LHCN-M2 (cell line): ENCODE measurements around the gene NUDT14. TPM values are rescaled to one million over a fixed set of nuclear protein-coding genes. Genes with fewer than 3 reads are reported as not detected.
A peak's percentile ranks its signal among the peaks of the same experiment; 100 is the strongest.

Source experiments
- DNase-seq: peaks from one replicate; pipeline ENCODE4 v3.0.0-alpha.2; 2012; ENCODE audit warnings: low read depth
- total RNA-seq: library from RNA; depleted of rRNA; stranded (reverse); fragments of >200 nt; gene quantifications from 2 replicates; pipeline ENCODE4 v1.2.3, GENCODE V29; 2014

Gene NUDT14
- total RNA-seq, 1 experiment from 2014 or later = 14.7 TPM

DNA sequence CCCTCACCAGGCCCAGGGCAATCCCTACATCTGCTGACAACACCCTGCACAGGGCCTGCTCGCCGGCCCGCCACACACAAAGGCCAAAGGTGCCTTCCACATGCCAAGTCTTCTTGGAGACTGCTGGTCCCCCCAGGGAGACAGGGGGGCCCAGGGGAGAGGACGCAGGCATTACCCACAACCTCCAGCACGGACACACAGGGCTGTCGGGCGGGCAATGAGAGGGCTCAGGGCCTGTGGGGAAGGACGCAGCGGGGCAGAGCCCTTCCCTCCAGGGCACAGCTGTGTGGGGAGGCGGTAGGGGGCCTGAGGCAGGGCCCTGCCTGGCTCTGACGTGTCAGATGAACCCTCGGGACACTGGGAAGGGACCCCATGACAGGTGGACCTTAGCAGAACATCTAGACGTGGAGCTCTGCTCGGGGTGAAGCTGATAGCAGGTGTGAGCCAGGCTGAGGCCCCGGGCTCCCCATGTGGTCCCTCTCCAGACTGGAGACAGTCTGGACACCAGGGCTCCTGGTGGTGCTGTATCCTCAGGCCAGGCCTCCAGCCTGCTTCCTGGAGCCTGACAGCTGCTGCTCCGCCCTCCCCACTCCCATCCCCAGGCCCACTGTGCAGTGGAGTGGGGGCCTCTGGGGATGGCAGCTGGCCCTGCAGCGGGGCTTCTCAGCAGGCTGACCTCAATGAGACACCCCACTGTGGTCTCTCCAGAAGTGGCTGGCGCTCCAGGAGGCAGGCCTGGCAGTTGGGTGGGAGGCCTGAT, 31.6 kb upstream of the NUDT14 start:
- peak; percentile 51 for DNase-seq

DNA sequence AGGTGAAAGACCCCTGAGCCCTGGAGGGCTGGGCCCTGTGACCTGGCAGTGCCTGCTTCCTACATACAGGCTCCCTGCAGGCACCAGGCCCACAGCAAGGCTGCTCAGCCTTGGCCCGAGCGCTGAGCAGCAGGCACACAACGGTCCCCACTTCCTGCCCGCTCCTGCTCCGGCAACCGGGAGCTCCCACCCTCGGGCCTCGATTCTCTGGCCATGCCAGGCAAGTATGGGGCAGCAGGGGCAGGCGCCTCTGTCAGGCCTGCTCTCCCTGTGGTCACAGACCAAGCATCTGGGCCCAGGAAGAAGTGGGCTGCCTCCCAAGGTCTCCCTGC, 30.6 kb upstream of the NUDT14 start:
- DNase-seq = no peak

GRCh38 chr14:105211086-105211757, 30.1 kb upstream of the NUDT14 start:
- DNase-seq = no peak

DNA sequence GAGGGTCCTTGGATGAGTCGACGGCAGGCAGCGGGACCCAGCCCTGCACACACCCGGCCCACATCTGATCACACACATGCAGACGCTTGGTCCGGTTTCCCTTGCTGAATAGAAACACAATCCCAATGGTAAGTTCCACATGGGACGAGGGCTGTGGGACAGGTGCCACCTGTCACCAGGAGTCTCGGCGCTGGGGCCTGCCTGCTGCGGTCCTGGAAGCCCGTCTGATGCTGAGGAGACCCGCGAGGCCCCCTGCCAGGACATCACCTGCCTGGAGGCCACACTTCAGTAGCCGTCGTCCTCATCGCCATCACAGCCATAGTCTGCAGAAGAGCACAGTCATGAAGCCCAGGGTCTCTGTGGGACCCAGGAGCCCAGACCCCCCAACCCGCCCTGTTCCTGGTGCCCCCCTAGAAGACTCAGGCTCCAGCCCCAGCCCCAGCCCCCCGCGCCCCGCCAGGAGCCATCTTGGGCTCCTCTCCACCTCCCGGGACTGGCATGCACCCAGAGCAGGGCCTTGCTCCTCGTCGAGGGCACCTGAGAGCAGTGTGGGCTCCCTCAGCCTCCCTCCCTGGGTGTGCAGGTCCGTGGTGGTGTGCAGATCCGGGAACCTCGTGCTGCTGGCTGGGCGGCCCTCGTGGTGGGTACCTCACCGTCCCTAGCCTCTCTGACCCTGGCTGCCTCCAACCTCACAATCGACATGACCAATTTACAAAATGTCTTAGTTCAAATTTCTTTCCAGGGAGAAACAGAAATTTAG, 29.3 kb upstream of the NUDT14 start:
- no peak for DNase-seq

DNA sequence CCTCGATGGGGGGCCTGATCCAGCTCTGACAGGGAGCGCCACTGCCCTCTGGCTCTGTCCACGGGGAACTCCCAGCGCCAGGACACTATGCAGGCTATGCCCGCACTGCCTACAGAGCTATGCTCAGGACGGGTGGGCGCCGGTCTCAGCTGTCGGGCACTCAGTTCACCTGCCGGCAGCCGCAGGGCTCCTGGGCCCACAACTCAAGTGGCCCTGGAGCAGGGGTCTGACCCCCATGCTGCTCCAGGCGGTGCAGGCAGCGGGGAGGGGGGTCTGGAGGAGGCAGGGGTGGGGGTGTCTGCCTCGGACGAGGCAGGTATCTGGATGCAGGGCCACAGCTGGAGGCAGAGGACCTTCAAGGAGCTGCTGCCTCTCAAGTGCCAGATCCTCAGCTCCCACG, 28.5 kb upstream of the NUDT14 start:
- no peak for DNase-seq

DNA sequence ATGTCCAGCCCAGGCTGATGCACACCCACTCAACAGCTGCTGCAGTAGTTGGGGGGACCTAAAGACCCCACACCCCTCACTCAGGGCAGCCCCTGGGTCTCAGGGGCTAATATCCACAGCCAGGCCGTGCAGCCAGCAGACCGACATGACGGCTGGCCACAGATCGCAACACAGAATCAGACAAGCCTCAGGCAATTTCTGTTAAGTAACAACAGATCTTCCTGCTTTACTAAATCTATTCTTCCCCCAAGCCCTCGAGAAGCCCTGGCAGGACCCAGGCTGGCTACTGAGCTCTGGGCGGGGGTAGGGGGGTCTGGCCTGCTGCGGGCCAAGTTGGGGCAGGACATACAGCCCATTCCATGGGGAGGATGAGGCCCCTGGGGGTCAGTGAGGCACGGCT, 28.0 kb upstream of the NUDT14 start:
- no peak for DNase-seq

GRCh38 chr14:105208738-105209075, 27.6 kb upstream of the NUDT14 start:
- DNase-seq = no peak

- no peak for DNase-seq
These were observed 27.1 kb upstream of the NUDT14 start for GRCh38 chr14:105207996-105208737.

DNA sequence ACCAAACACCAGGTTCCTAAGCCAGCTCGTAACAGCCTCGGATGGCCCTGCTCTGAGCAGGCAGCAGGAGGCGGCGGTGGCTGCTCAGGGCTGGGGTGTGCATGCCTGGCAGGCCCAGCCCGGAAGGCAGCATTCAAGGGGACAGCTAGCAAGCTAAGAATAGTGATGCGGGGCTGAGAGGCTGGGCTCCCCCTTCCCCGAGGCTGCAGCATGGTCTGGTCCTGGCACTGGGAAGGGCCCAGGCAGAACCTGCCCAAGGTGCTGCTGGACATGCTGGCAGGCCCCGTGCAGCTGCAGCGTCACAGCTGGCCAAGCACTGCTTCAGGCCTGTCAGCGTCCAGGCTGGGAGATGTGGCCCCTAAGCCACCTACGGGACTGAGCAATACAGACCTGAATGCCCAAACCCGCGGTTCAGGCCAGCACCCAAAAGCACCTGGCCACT, 26.4 kb upstream of the NUDT14 start:
- DNase-seq = no peak

DNA sequence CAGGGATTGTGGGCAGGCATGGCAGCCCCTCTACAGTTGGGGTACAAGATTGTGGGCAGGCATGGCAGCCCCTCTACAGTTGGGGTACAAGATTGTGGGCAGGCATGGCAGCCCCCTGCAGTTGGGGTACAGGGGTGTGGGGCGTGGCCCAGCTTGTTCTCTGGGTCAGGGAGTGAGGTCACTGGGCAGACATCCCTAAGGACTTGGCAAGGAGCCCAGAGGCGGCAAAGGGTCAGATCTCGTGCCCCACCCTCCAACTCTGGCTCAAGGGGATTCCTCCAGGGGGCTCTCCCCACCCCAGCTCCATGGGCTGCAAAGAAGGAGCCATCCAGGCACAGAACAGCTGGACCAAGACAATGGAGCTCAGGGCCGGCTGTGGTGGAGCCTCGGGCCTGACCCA, 25.8 kb upstream of the NUDT14 start:
- DNase-seq = no peak

DNA sequence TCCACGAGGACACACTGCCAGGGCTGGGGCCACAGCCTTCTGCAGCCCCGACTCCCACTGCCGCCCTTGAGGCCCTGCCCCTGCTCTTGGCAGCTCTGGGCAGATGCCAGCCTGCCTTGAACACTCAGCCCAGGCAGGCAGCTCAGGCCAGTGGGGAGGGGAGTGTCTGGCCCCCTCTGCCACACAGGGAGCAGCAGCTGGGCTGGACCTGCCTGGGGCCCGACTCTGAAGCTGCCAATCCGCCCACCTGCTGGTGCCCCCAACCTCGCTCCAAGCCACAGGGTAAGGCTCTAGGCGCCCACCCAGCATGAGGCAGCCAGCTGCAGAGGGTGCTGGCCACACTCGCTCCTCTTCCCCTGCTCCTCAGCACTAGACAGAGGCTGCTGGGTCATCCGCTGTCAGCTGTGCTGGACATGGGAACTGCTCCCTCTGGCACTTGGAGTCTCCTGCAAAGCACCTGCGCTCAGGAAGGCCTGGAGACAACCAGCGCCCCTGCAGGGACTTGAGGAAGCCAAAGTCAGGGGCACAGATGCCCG, 24.6 kb upstream of the NUDT14 start:
- no peak for DNase-seq

DNA sequence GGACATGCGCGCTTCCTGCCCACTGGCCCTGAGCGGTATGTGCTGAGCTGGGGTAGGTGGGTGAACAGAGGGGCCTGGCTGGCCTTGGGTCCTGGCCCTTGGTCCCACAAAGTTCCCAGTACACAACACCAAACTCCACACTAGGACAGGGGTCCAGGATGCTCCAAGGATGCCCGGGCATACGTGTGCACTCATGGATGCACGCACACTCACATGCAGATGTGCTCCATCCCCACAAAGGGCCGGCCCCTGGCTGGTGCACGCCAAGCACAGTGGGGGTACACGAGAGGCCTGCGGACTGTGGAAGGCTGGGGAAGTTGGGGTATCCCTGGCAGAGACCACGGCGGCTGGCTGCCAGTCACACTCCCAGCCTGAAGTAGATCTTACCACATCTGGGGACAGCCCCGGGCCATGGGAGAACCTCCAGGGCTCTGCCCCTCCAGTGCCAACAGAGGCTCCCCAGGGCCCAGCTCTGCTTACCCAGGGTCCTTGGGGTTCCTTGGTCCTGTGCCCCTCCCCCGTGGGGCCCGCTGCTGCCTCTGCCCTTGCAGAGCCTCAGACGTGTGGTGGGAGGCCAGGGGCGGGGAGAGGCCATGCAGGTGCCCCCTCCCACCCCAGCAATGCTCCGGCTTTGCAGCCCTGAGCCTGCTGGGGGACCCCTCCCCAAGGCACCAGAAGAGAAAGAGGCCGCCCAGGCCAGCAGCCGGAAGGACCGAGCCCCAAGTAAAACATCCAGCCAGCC, 24.0 kb upstream of the NUDT14 start:
- no peak for DNase-seq

DNA sequence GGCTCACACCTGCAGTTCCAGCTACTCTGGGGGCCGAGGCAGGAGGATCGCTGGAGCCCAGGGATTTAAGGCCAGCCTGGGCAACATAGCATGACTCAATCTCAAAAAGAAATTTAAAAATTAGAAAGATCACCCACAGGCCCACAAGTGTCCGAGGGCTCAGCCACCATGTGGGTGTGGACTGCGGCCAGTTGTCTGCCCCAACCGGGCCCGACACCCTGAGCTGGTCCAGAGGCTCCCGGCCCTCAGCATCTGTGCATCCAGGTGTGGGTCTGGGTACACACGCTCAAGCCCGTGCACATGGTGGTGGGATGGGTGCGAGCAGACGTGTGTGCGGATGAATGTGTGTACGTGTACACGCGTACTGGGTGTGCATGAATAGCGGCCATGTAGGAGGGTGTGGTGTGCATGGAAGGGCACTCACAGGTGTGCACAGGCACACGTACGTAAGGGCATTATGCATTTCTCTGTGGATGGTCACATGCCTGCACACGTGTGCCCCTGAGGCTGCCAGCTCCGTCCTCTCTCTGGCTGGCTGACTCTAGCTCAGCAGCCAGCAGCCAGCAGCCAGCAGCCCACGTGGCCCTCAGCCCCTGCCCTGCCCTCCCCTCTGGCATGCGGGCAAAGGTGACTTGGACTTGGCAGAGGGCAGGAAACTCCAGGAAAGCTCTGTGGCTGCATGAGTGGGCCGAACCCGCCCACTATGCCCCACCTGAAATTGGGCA, 23.3 kb upstream of the NUDT14 start:
- no peak for DNase-seq

GRCh38 chr14:105203701-105204100, 22.6 kb upstream of the NUDT14 start:
- DNase-seq = no peak

DNA sequence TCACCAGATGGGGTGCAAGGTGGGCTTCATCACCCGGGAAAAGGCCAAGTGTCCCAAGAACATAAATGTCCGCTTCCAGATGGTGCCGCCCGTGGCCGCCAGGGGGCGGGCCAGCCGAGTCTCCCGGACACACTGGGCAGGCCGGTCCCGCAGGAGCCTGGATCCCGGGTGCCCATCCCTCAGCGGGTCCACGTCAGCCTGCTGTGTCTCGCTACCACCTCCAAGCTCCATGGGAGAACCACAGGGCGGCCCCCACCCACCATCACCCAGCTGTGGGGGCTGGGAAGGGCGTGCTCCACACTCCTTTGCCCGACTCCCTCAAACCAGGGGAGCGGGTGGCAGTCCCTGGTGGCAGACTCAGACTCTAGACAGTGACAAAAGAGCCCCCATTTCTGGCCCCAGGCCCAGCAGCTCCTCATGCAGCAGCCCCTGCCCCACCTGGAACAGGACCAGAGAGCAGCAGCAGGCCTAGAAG, 22.0 kb upstream of the NUDT14 start:
- peak; percentile 34 for DNase-seq

DNA sequence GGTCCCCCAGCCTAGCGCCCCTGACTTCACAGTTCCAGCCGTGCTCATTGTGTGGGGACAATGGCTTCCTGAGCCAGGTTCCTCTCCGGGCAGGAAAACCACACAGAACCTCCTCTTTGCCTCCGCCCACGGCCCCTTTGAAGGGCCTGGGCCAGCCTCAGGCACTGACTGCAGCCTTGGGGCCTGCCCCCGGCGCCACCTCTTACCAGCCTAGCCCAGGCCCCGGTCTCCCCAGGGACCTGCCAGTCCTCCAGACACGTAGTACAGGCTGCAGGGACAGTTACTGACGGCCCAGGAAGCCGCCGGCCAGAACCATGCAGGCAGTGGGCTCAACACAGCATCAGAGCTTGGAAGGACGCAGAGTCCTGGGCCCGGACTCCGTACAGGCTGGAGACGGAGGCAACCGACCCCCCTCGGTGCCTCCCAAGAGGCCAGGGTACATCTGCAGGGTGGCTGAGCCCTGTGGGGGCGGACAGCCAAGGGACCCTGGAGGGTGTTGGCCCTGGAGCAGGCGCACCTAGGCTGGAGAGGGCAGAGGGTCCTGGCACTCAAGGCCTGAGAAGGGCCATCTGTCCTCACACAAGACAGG, 20.9 kb upstream of the NUDT14 start:
- no peak for DNase-seq

GRCh38 chr14:105201156-105201924, 20.2 kb upstream of the NUDT14 start:
- DNase-seq = no peak

DNA sequence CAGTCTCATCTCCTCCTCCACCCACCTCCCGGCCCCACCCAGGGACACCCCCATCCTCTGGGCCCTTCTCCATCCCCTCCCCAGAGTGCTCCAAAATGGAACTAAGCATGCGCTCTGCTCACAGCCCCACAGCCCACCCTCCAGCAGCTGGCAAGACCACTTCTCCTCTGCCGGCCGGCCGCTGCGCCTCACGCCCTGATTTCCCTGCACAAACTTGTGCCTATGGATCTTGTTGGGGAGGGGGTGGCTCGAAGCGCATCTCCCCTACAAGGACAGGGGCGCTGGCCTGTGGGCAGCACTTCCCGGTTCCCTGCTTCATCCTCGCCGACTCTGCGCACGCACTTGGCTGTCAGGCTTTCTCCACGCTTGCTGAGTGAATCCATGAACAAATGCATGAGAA, 19.5 kb upstream of the NUDT14 start:
- DNase-seq = no peak

- DNase-seq = no peak
These were observed 19.0 kb upstream of the NUDT14 start for GRCh38 chr14:105200074-105200473.
